Measurements from ENCODE around the gene AFF1. TPM values are rescaled to one million over a fixed set of nuclear protein-coding genes. Genes with fewer than 3 reads are reported as not detected.

Gene AFF1
- total and polyA plus RNA-seq, 2 donors (not counting 1 experiment from before 2014, with no cell fraction given), result 15.5 to 21.1 TPM

GRCh38 chr4:87109121-87109520 lies 174.3 kb downstream of the AFF1 start:
- Histone ChIP-seq H3K27me3 (ENCODE audit: control insufficient read depth, insufficient read depth, low read length) (no peaks in the 10 kb centered on the region), H2AFZ (ENCODE audit: low read length) (no peak overlapping the region), H3K4me2 (ENCODE audit: extremely low read depth, insufficient read depth, low read length) (peak overlapping the region; percentile 4), H3K4me1 (ENCODE audit: control insufficient read depth, extremely low read depth, insufficient read depth, low read length) (peaks cover 22% of the 10 kb centered on the region), H3K79me2 (ENCODE audit: control insufficient read depth, insufficient read depth, low read length) (peaks cover 3% of the 10 kb centered on the region), H3K9me3 (ENCODE audit: control insufficient read depth, insufficient read depth, low read depth, low read length) (no peaks in the 10 kb centered on the region), H4K20me1 (ENCODE audit: control insufficient read depth, extremely low read depth, insufficient read depth, low read length) (no peaks in the 10 kb centered on the region), H3K27ac (ENCODE audit: insufficient read depth, low read length) (peak overlapping the region; percentile 79), H3K36me3 (ENCODE audit: control insufficient read depth, insufficient read depth, low read length) (peaks cover 5% of the 10 kb centered on the region), H3K4me3 (replicated peaks in 1 of 4; ENCODE audit: control extremely low read depth in 1 of 4, insufficient read depth in 1 of 4, low read depth in 3 of 4, low read length in 4 of 4) (no peak overlapping the region), H3K9ac (ENCODE audit: insufficient read depth, low read length) (no peak overlapping the region)
- DNase-seq (ENCODE audit: low read depth in 2 of 2), result no peak
- TF ChIP-seq CTCF (conservative IDR thresholded peaks at IDR 0.05 in 1 of 2, IDR thresholded peaks at IDR 0.05 in 1 of 2; ENCODE audit: low read depth in 1 of 2, low read length in 2 of 2), result no peak
- no peak for TF ChIP-seq EZH2 (IDR thresholded peaks at IDR 0.05; ENCODE audit: low read length, missing control alignments)

GRCh38 chr4:87109945-87110344 lies 175.1 kb downstream of the AFF1 start:
- H3K4me1 ChIP-seq (ENCODE audit: control insufficient read depth, extremely low read depth, insufficient read depth, low read length), result peaks cover 19% of the 10 kb centered on the region
- H3K9me3 ChIP-seq (ENCODE audit: control insufficient read depth, insufficient read depth, low read depth, low read length), result no peaks in the 10 kb centered on the region
- no peak overlapping the region for H3K4me2 ChIP-seq (ENCODE audit: extremely low read depth, insufficient read depth, low read length)
- peaks cover 9% of the 10 kb centered on the region for H3K36me3 ChIP-seq (ENCODE audit: control insufficient read depth, insufficient read depth, low read length)
- peaks cover 3% of the 10 kb centered on the region for H3K79me2 ChIP-seq (ENCODE audit: control insufficient read depth, insufficient read depth, low read length)
- no peak overlapping the region for H3K4me3 ChIP-seq (replicated peaks in 1 of 4; ENCODE audit: control extremely low read depth in 1 of 4, insufficient read depth in 1 of 4, low read depth in 3 of 4, low read length in 4 of 4)
- TF ChIP-seq CTCF (conservative IDR thresholded peaks at IDR 0.05 in 1 of 2, IDR thresholded peaks at IDR 0.05 in 1 of 2; ENCODE audit: low read depth in 1 of 2, low read length in 2 of 2) (no peak), EZH2 (IDR thresholded peaks at IDR 0.05; ENCODE audit: low read length, missing control alignments) (no peak)
- no peak for DNase-seq (ENCODE audit: low read depth in 2 of 2)
- no peak overlapping the region for H3K27ac ChIP-seq (ENCODE audit: insufficient read depth, low read length)
- no peaks in the 10 kb centered on the region for H3K27me3 ChIP-seq (ENCODE audit: control insufficient read depth, insufficient read depth, low read length)
- no peak overlapping the region for H3K9ac ChIP-seq (ENCODE audit: insufficient read depth, low read length)
- no peak overlapping the region for H2AFZ ChIP-seq (ENCODE audit: low read length)
- no peaks in the 10 kb centered on the region for H4K20me1 ChIP-seq (ENCODE audit: control insufficient read depth, extremely low read depth, insufficient read depth, low read length)

GRCh38 chr4:87112063-87112462 lies 177.3 kb downstream of the AFF1 start:
- DNase-seq (ENCODE audit: low read depth in 2 of 2), result no peak
- H3K27ac ChIP-seq (ENCODE audit: insufficient read depth, low read length), result no peak overlapping the region
- no peak overlapping the region for H3K4me3 ChIP-seq (replicated peaks in 1 of 4; ENCODE audit: control extremely low read depth in 1 of 4, insufficient read depth in 1 of 4, low read depth in 3 of 4, low read length in 4 of 4)
- TF ChIP-seq EZH2 (IDR thresholded peaks at IDR 0.05; ENCODE audit: low read length, missing control alignments) (no peak), CTCF (conservative IDR thresholded peaks at IDR 0.05 in 1 of 2, IDR thresholded peaks at IDR 0.05 in 1 of 2; ENCODE audit: low read depth in 1 of 2, low read length in 2 of 2) (no peak)
- H3K4me2 ChIP-seq (ENCODE audit: extremely low read depth, insufficient read depth, low read length), result no peak overlapping the region
- H3K9me3 ChIP-seq (ENCODE audit: control insufficient read depth, insufficient read depth, low read depth, low read length), result no peaks in the 10 kb centered on the region
- H4K20me1 ChIP-seq (ENCODE audit: control insufficient read depth, extremely low read depth, insufficient read depth, low read length), result no peaks in the 10 kb centered on the region
- H3K4me1 ChIP-seq (ENCODE audit: control insufficient read depth, extremely low read depth, insufficient read depth, low read length), result peaks cover 19% of the 10 kb centered on the region
- no peaks in the 10 kb centered on the region for H3K27me3 ChIP-seq (ENCODE audit: control insufficient read depth, insufficient read depth, low read length)
- H2AFZ ChIP-seq (ENCODE audit: low read length), result no peak overlapping the region
- H3K79me2 ChIP-seq (ENCODE audit: control insufficient read depth, insufficient read depth, low read length), result peaks cover 3% of the 10 kb centered on the region
- peaks cover 11% of the 10 kb centered on the region for H3K36me3 ChIP-seq (ENCODE audit: control insufficient read depth, insufficient read depth, low read length)
- no peak overlapping the region for H3K9ac ChIP-seq (ENCODE audit: insufficient read depth, low read length)
